GM12878 (cell line): Measurements from ENCODE around the gene SPATA32.

Experiments
- BHLHE40 ChIP-seq, 2 experiments: fragments of 450-650 bp in 1 of 2; IDR thresholded peaks; 2 replicates each; pipeline ENCODE4 v1.6.1; 2011 to 2017; ENCODE audit warnings: low read depth in 2 of 2, borderline replicate concordance in 1 of 2, improper control_type of control experiment in 1 of 2, low read length in 1 of 2, mild to moderate bottlenecking in 1 of 2
- CBX5 ChIP-seq: sonication (generic); IDR thresholded peaks from 2 replicates; pipeline ENCODE4 v1.6.1; 2016; ENCODE audit warnings: low read depth, moderate library complexity, mild to moderate bottlenecking, inconsistent platforms
- EED ChIP-seq: sonication (generic); IDR thresholded peaks from 2 replicates; pipeline ENCODE4 v1.6.1; 2016; ENCODE audit warnings: antibody characterized with exemption, low read depth
- ESRRA ChIP-seq: IDR thresholded peaks from 2 replicates; pipeline ENCODE4 v1.6.1; 2012; ENCODE audit warnings: mild to moderate bottlenecking, low read length, improper control_type of control experiment
- KLF5 ChIP-seq: fragments of 450-650 bp; IDR thresholded peaks from 2 replicates; pipeline ENCODE4 v1.6.1; 2014; ENCODE audit warnings: mild to moderate bottlenecking; ENCODE audit not compliant: partially characterized antibody
- POLR2A ChIP-seq: IDR thresholded peaks from 2 replicates; pipeline ENCODE4 v1.6.1; 2011; ENCODE audit warnings: low read depth, mild to moderate bottlenecking, low read length
- POLR2AphosphoS2 ChIP-seq: IDR thresholded peaks from 2 replicates; pipeline ENCODE4 v1.6.1; 2011; ENCODE audit warnings: low read depth, mild to moderate bottlenecking, low read length, improper control_type of control experiment, moderate library complexity
- RAD51 ChIP-seq: fragments of 450-650 bp; IDR thresholded peaks from 2 replicates; pipeline ENCODE4 v1.6.1; 2016; ENCODE audit warnings: moderate library complexity, mild to moderate bottlenecking, inconsistent platforms
- TAF1 ChIP-seq: IDR thresholded peaks from 2 replicates; pipeline ENCODE4 v1.6.1; 2011; ENCODE audit warnings: mild to moderate bottlenecking, low read depth, low read length, borderline replicate concordance
- TARDBP ChIP-seq: IDR thresholded peaks from 2 replicates; pipeline ENCODE4 v1.6.1; 2016; ENCODE audit warnings: borderline replicate concordance
- ZNF24 ChIP-seq: fragments of 450-650 bp; IDR thresholded peaks from 2 replicates; pipeline ENCODE4 v1.6.1; 2017; ENCODE audit warnings: antibody characterized with exemption, mild to moderate bottlenecking
- TF ChIP-seq, protein P1 (sequence below), 3 experiments: IDR thresholded peaks in 2 of 3; conservative IDR thresholded peaks in 1 of 3; 2 replicates each; pipeline ENCODE4 v1.5.1; 2011; ENCODE audit warnings: low read depth in 3 of 3, low read length in 3 of 3, mild to moderate bottlenecking in 3 of 3, control low read depth in 2 of 3, moderate library complexity in 2 of 3, inconsistent platforms in 1 of 3, mixed read lengths in 1 of 3; ENCODE audit not compliant: control insufficient read depth in 2 of 3, insufficient read depth in 1 of 3; ENCODE audit errors: extremely low read depth in 1 of 3
- TF ChIP-seq, protein P2 (sequence below): IDR thresholded peaks from 2 replicates; pipeline ENCODE4 v1.6.1; 2012; ENCODE audit warnings: mild to moderate bottlenecking, low read depth, low read length
- TF ChIP-seq, protein P3 (sequence below): IDR thresholded peaks from 2 replicates; pipeline ENCODE4 v1.6.1; 2011; ENCODE audit warnings: low read depth, low read length, improper control_type of control experiment, borderline replicate concordance

DNA sequence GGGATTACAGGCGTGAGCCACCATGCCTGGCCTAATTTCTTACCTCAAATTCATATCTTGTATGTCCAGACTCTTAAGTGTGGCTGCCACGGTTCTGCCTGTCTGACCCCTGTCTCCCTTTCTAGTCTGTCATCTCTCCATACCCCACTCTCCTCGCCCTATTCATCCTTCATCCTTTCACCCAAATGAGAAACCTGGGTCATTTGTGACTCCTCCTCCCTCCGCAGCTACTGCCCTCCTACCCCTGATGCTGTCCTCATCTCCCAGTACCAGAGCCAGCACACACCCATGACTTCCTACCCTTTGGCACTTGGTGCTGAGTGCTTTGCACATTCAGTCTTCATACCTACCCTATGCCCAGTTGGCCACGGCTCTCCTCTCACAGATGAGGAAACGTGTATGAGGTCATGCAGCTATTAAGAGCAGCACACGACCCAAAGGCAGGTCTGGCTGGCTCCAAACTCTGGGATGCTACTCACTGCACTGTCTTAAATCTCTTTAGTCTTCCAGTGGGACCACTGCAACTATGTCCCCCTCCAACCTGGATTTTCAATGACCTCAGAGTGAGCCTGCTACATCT is 1.6 kb downstream of the SPATA32 start:
- TF ChIP-seq, protein P1, sequence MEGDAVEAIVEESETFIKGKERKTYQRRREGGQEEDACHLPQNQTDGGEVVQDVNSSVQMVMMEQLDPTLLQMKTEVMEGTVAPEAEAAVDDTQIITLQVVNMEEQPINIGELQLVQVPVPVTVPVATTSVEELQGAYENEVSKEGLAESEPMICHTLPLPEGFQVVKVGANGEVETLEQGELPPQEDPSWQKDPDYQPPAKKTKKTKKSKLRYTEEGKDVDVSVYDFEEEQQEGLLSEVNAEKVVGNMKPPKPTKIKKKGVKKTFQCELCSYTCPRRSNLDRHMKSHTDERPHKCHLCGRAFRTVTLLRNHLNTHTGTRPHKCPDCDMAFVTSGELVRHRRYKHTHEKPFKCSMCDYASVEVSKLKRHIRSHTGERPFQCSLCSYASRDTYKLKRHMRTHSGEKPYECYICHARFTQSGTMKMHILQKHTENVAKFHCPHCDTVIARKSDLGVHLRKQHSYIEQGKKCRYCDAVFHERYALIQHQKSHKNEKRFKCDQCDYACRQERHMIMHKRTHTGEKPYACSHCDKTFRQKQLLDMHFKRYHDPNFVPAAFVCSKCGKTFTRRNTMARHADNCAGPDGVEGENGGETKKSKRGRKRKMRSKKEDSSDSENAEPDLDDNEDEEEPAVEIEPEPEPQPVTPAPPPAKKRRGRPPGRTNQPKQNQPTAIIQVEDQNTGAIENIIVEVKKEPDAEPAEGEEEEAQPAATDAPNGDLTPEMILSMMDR (IDR thresholded peaks at IDR 0.05 in 2 of 3, conservative IDR thresholded peaks at IDR 0.05 in 1 of 3; ENCODE audit: control insufficient read depth in 2 of 3, extremely low read depth in 1 of 3, insufficient read depth in 1 of 3, low read depth in 3 of 3, low read length in 3 of 3) = no peak
- TF ChIP-seq ESRRA (no peak), RAD51 (no peak), CBX5 (no peak), POLR2A (no peak), TARDBP (no peak), TAF1 (no peak), EED (no peak), KLF5 (no peak), POLR2AphosphoS2 (no peak), BHLHE40 (IDR thresholded peaks at IDR 0.05; ENCODE audit: borderline replicate concordance in 1 of 2, low read depth in 2 of 2, low read length in 1 of 2) (no peak), ZNF24 (no peak)
- TF ChIP-seq, protein P2, sequence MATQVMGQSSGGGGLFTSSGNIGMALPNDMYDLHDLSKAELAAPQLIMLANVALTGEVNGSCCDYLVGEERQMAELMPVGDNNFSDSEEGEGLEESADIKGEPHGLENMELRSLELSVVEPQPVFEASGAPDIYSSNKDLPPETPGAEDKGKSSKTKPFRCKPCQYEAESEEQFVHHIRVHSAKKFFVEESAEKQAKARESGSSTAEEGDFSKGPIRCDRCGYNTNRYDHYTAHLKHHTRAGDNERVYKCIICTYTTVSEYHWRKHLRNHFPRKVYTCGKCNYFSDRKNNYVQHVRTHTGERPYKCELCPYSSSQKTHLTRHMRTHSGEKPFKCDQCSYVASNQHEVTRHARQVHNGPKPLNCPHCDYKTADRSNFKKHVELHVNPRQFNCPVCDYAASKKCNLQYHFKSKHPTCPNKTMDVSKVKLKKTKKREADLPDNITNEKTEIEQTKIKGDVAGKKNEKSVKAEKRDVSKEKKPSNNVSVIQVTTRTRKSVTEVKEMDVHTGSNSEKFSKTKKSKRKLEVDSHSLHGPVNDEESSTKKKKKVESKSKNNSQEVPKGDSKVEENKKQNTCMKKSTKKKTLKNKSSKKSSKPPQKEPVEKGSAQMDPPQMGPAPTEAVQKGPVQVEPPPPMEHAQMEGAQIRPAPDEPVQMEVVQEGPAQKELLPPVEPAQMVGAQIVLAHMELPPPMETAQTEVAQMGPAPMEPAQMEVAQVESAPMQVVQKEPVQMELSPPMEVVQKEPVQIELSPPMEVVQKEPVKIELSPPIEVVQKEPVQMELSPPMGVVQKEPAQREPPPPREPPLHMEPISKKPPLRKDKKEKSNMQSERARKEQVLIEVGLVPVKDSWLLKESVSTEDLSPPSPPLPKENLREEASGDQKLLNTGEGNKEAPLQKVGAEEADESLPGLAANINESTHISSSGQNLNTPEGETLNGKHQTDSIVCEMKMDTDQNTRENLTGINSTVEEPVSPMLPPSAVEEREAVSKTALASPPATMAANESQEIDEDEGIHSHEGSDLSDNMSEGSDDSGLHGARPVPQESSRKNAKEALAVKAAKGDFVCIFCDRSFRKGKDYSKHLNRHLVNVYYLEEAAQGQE = no peak
- TF ChIP-seq, protein P3, sequence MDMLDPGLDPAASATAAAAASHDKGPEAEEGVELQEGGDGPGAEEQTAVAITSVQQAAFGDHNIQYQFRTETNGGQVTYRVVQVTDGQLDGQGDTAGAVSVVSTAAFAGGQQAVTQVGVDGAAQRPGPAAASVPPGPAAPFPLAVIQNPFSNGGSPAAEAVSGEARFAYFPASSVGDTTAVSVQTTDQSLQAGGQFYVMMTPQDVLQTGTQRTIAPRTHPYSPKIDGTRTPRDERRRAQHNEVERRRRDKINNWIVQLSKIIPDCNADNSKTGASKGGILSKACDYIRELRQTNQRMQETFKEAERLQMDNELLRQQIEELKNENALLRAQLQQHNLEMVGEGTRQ = no peak
